COLO668 (cell line): ENCODE measurements around the gene FRK.
"Not testable (repeated sequence)": the region's sequence is repeated elsewhere in the genome, so short reads cannot be mapped to it uniquely, and the experiment has no call there.

ENCODE experiments used
- DNase-seq: peaks from one replicate; lab custom pipeline; 2025; ENCODE audit not compliant: unreplicated experiment; lab: John Stamatoyannopoulos, UW

Gene FRK

GRCh38 chr6:116060572-116061283 is at the start of gene FRK:
Gene FRK (minus strand): TSS chr6:116060891. CDS start chr6:116060311, 580 bp downstream.
- DNase-seq: peak; percentile 37

GRCh38 chr6:116108836-116109235 is 48.1 kb upstream of the FRK start:
- no peak for DNase-seq

GRCh38 chr6:116106146-116106545 is 45.5 kb upstream of the FRK start:
- DNase-seq: no peak

- DNase-seq: no peak
Observed at GRCh38 chr6:116105247-116105646, 44.6 kb upstream of the FRK start.

- DNase-seq: no peak
Observed at GRCh38 chr6:116104636-116105035, 43.9 kb upstream of the FRK start.

- no peak for DNase-seq
Observed at GRCh38 chr6:116102873-116103272, 42.2 kb upstream of the FRK start.

- no peak for DNase-seq
Observed at GRCh38 chr6:116101790-116102189, 41.1 kb upstream of the FRK start.

- DNase-seq: no peak
Observed at GRCh38 chr6:116101302-116101718, 40.6 kb upstream of the FRK start.

GRCh38 chr6:116100419-116101301 is 40.0 kb upstream of the FRK start, which contains the start of gene NT5DC1:
Gene NT5DC1 (plus strand): TSS chr6:116100853. CDS start chr6:116100931, 78 bp downstream.
- peak; percentile 89 for DNase-seq

- no peak for DNase-seq
Observed at GRCh38 chr6:116099036-116099435, 38.3 kb upstream of the FRK start.

- no peak for DNase-seq
Observed at GRCh38 chr6:116096979-116097816, 36.5 kb upstream of the FRK start.

GRCh38 chr6:116096048-116096759 is 35.5 kb upstream of the FRK start:
- DNase-seq: not testable (repeated sequence)

GRCh38 chr6:116094041-116094440 is 33.4 kb upstream of the FRK start:
- no peak for DNase-seq

GRCh38 chr6:116090251-116090650 is 29.6 kb upstream of the FRK start:
- DNase-seq: no peak

- DNase-seq: no peak
Observed at GRCh38 chr6:116088946-116089345, 28.3 kb upstream of the FRK start.

- no peak for DNase-seq
Observed at GRCh38 chr6:116087437-116088027, 26.8 kb upstream of the FRK start.

- DNase-seq: no peak
Observed at GRCh38 chr6:116084284-116084683, 23.6 kb upstream of the FRK start.

GRCh38 chr6:116083052-116083451 is 22.4 kb upstream of the FRK start:
- no peak for DNase-seq

- no peak for DNase-seq
Observed at GRCh38 chr6:116078945-116079344, 18.3 kb upstream of the FRK start.

GRCh38 chr6:116078522-116078921 is 17.8 kb upstream of the FRK start:
- DNase-seq: no peak
